Measurements from ENCODE around the gene ABCG2.

ABCG2 gene

GRCh38 chr4:88185906-88186305 lies 27.5 kb upstream of the ABCG2 start:
- TF ChIP-seq CTCF (IDR thresholded peaks at IDR 0.05; ENCODE audit: extremely low read depth, missing control alignments) = no peak
- no peak for DNase-seq (ENCODE audit: low spot score)

GRCh38 chr4:88179261-88179660 lies 20.8 kb upstream of the ABCG2 start:
- DNase-seq (ENCODE audit: low spot score) = no peak
- no peak for TF ChIP-seq CTCF (IDR thresholded peaks at IDR 0.05; ENCODE audit: extremely low read depth, missing control alignments)

GRCh38 chr4:88178626-88179231 lies 20.3 kb upstream of the ABCG2 start:
- TF ChIP-seq CTCF (IDR thresholded peaks at IDR 0.05; ENCODE audit: extremely low read depth, missing control alignments) = no peak
- DNase-seq (ENCODE audit: low spot score) = no peak

- no peak for TF ChIP-seq CTCF (IDR thresholded peaks at IDR 0.05; ENCODE audit: extremely low read depth, missing control alignments)
- no peak for DNase-seq (ENCODE audit: low spot score)
Measured at GRCh38 chr4:88177983-88178625, 19.7 kb upstream of the ABCG2 start.

GRCh38 chr4:88172987-88173386 lies 14.5 kb upstream of the ABCG2 start:
- no peak for TF ChIP-seq CTCF (IDR thresholded peaks at IDR 0.05; ENCODE audit: extremely low read depth, missing control alignments)
- no peak for DNase-seq (ENCODE audit: low spot score)

- no peak for DNase-seq (ENCODE audit: low spot score)
- no peak for TF ChIP-seq CTCF (IDR thresholded peaks at IDR 0.05; ENCODE audit: extremely low read depth, missing control alignments)
Measured at GRCh38 chr4:88171206-88171605, 12.8 kb upstream of the ABCG2 start.

- DNase-seq (ENCODE audit: low spot score) = no peak
- no peak for TF ChIP-seq CTCF (IDR thresholded peaks at IDR 0.05; ENCODE audit: extremely low read depth, missing control alignments)
Measured at GRCh38 chr4:88169298-88169697, 10.9 kb upstream of the ABCG2 start.

Measured in GM20000 (cell line).